ENCODE results near the gene CCDC78. TPM values are rescaled to one million over a fixed set of nuclear protein-coding genes. Genes with fewer than 3 reads are reported as not detected.

Gene CCDC78
- total RNA-seq, 2 experiments from 2014 or later = 1.2 to 2.7 TPM

- Histone ChIP-seq H3K36me3 (ENCODE audit: insufficient read depth, low read length) (no peaks in the 10 kb centered on the region), H3K27me3 (ENCODE audit: control insufficient read depth in 1 of 2, insufficient read depth in 2 of 2, low read length in 2 of 2) (peaks cover 62 to 67% of the 10 kb centered on the region in 2 experiments), H3K27ac (ENCODE audit: low read depth in 1 of 2, low read length in 2 of 2) (no peak overlapping the region), H3K4me1 (ENCODE audit: insufficient read depth, low read length) (peaks cover 60% of the 10 kb centered on the region), H3K9me3 (ENCODE audit: control insufficient read depth in 1 of 2, insufficient read depth in 1 of 2, low read length in 2 of 2) (peaks cover 0 to 62% of the 10 kb centered on the region in 2 experiments), H3K4me3 (ENCODE audit: low read length) (no peak overlapping the region)
- intact Hi-C loops (cut with DNase I, micrococcal nuclease) = no loop called here
- Mint-ChIP-seq H3K9me3 (no peaks in the 10 kb centered on the region), H3K4me3 (no peak overlapping the region), H3K27me3 (peaks cover 42% of the 10 kb centered on the region), H3K4me1 (ENCODE audit: low read depth) (no peaks in the 10 kb centered on the region), H3K27ac (no peak overlapping the region), H3K36me3 (ENCODE audit: low read depth) (no peaks in the 10 kb centered on the region)
- DNase-seq (no peak), ATAC-seq (ENCODE audit: poor library complexity) (no peak)
- POLR2A ChIA-PET = interaction anchor here (1.6 kb wide), 1 partner anchor 8 kb away, joined by 10 read pairs; no protein-coding TSS in a partner anchor
- no peak for TF ChIP-seq CTCF (IDR thresholded peaks at IDR 0.05)
- CTCF ChIA-PET = no interaction called here
These were observed 22.8 kb downstream of the CCDC78 start for GRCh38 chr16:703406-703805.

GRCh38 chr16:702341-702740, 23.9 kb downstream of the CCDC78 start:
- Mint-ChIP-seq H3K9me3 (no peaks in the 10 kb centered on the region), H3K27me3 (peaks cover 32% of the 10 kb centered on the region), H3K4me1 (ENCODE audit: low read depth) (no peaks in the 10 kb centered on the region), H3K27ac (no peak overlapping the region), H3K36me3 (ENCODE audit: low read depth) (no peaks in the 10 kb centered on the region), H3K4me3 (no peak overlapping the region)
- DNase-seq = no peak
- Histone ChIP-seq H3K9me3 (ENCODE audit: control insufficient read depth in 1 of 2, insufficient read depth in 1 of 2, low read length in 2 of 2) (peaks cover 0 to 62% of the 10 kb centered on the region in 2 experiments), H3K4me3 (ENCODE audit: low read length) (no peak overlapping the region), H3K4me1 (ENCODE audit: insufficient read depth, low read length) (peaks cover 62% of the 10 kb centered on the region), H3K36me3 (ENCODE audit: insufficient read depth, low read length) (no peaks in the 10 kb centered on the region), H3K27ac (ENCODE audit: low read depth in 1 of 2, low read length in 2 of 2) (no peak overlapping the region), H3K27me3 (ENCODE audit: control insufficient read depth in 1 of 2, insufficient read depth in 2 of 2, low read length in 2 of 2) (peaks cover 53 to 57% of the 10 kb centered on the region in 2 experiments)
- intact Hi-C loops (cut with DNase I, micrococcal nuclease) = no loop called here
- POLR2A ChIA-PET = no interaction called here
- TF ChIP-seq CTCF (IDR thresholded peaks at IDR 0.05) = no peak
- CTCF ChIA-PET = interaction anchor here (1.0 kb wide), 1 partner anchor 34 kb away, joined by 3 read pairs; the partner anchor contains the start of gene RHOT2
- no peak for ATAC-seq (ENCODE audit: poor library complexity)

GRCh38 chr16:700684-701584, 25.3 kb downstream of the CCDC78 start:
- Mint-ChIP-seq H3K36me3 (ENCODE audit: low read depth) (no peaks in the 10 kb centered on the region), H3K4me3 (no peak overlapping the region), H3K27me3 (peaks cover 20% of the 10 kb centered on the region), H3K27ac (no peak overlapping the region), H3K4me1 (ENCODE audit: low read depth) (no peaks in the 10 kb centered on the region), H3K9me3 (no peaks in the 10 kb centered on the region)
- peak; percentile 71 for ATAC-seq (ENCODE audit: poor library complexity)
- H3K9me3 ChIP-seq (ENCODE audit: control insufficient read depth in 1 of 2, insufficient read depth in 1 of 2, low read length in 2 of 2) = peaks cover 0 to 48% of the 10 kb centered on the region in 2 experiments
- peak in 11 of 14 experiments; percentile 34 to 78 (median 51) for DNase-seq
- no peak overlapping the region for H3K27ac ChIP-seq (ENCODE audit: low read depth in 1 of 2, low read length in 2 of 2)
- H3K36me3 ChIP-seq (ENCODE audit: insufficient read depth, low read length) = no peaks in the 10 kb centered on the region
- no peak overlapping the region for H3K4me3 ChIP-seq (ENCODE audit: low read length)
- CTCF ChIA-PET = no interaction called here
- intact Hi-C loops (cut with DNase I, micrococcal nuclease) = no loop called here
- no peak for TF ChIP-seq CTCF (IDR thresholded peaks at IDR 0.05)
- peaks cover 41 to 45% of the 10 kb centered on the region in 2 experiments for H3K27me3 ChIP-seq (ENCODE audit: control insufficient read depth in 1 of 2, insufficient read depth in 2 of 2, low read length in 2 of 2)
- H3K4me1 ChIP-seq (ENCODE audit: insufficient read depth, low read length) = peaks cover 59% of the 10 kb centered on the region
- POLR2A ChIA-PET = interaction anchor here (1.1 kb wide), 1 partner anchor 87 kb away, joined by 3 read pairs; the partner anchor contains the start of genes CHTF18 and RPUSD1
